ENCODE measurements around the gene ZNRF4.

DNA sequence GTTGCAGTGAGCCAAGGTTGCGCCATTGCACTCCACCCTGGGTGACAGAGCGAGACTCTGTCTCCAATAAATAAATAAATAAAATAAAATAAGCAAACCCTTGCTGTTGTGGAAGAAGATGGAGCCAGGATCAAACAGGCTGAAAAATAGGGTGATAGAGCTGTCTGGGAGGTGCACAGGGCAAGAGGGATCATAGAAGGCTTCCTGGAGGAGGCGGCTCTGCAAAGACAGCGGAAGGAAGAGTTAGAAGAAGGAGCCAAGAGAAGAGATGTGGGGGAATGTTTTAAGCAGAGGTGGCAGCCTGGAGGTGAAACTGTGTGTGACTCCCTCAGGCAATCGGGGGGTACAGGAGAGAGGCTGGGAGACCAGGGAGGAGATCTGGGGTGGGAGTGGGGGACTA, 40.6 kb downstream of the ZNRF4 start:
- TF ChIP-seq POLR2A (IDR thresholded peaks at IDR 0.05; ENCODE audit: low read depth, low read length) (no peak), POLR2AphosphoS5 (IDR thresholded peaks at IDR 0.05; ENCODE audit: low read depth, low read length) (no peak)
